ENCODE measurements around the gene STAT5A. TPM values are rescaled to one million over a fixed set of nuclear protein-coding genes. Genes with fewer than 3 reads are reported as not detected.

Gene STAT5A
- total and polyA plus RNA-seq, 12 donors = 8.2 to 28.5 (median 15.3) TPM

DNA sequence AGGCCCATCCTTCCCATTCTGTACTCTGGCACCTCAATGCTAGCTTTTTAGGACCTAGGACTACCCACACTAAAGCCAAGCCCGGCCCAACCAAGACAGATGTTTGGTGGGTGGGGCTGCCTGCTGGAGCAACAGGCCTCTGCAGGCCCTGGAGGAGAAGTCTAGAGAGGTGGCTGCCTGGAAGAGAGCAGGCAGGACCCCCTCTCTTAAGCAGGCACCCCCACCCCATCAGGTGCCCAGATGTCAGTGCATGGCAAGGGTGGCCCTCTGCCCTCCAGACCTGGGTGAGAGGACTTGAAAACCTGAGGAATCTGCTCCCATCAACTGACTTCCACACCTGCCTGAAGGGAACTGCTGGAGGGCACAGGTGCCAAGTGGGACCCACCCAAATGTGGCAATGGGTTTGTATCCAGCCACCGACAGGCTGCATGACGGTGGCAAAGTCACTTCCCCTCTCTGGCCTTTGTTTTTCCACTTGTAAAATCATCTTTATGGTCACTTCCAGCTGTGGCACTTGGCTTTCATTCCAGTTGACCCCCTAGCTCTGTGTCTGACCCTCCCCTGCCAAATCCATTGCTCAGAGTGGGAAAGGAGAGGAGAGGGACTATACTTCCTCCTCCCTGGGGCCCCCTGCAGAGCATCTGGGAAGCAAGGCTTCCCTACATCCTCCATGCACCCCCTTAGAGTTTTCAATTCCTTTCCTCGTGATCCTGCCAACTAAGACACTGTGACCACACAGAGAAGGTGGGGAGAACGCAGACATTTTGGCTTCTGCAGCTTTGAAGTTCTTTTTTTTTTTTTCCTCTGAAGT, 1.7 kb upstream of the STAT5A start:
- Histone ChIP-seq H3K27me3 (no peaks in the 10 kb centered on the region), H3K9me3 (no peaks in the 10 kb centered on the region), H3K4me3 (peak overlapping the region in 9 of 10 donors; percentile 51 to 83 (median 67)), H3K27ac (peak overlapping the region; percentile 78 to 96 (median 90)), H3K4me1 (peaks cover 11 to 51% (median 30%) of the 10 kb centered on the region in 9 donors), H3K36me3 (peaks cover 0 to 13% (median 0%) of the 10 kb centered on the region in 9 donors)
- intact Hi-C loops (cut with DNase I) = loop anchor here in 2 of 10 donors (10.0 kb wide), 1 partner anchor 62 kb away; no protein-coding TSS in a partner anchor
- TF ChIP-seq, protein P1, sequence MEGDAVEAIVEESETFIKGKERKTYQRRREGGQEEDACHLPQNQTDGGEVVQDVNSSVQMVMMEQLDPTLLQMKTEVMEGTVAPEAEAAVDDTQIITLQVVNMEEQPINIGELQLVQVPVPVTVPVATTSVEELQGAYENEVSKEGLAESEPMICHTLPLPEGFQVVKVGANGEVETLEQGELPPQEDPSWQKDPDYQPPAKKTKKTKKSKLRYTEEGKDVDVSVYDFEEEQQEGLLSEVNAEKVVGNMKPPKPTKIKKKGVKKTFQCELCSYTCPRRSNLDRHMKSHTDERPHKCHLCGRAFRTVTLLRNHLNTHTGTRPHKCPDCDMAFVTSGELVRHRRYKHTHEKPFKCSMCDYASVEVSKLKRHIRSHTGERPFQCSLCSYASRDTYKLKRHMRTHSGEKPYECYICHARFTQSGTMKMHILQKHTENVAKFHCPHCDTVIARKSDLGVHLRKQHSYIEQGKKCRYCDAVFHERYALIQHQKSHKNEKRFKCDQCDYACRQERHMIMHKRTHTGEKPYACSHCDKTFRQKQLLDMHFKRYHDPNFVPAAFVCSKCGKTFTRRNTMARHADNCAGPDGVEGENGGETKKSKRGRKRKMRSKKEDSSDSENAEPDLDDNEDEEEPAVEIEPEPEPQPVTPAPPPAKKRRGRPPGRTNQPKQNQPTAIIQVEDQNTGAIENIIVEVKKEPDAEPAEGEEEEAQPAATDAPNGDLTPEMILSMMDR (IDR thresholded peaks at IDR 0.05) = no peak
- peak in 7 of 8 donors; percentile 2 to 34 (median 21) for ATAC-seq
- 52 to 59% methylated on average over 5 of the region's 5 CpGs for WGBS, 2 donors
- peak in 1 of 2 donors; percentile 34 for DNase-seq

DNA sequence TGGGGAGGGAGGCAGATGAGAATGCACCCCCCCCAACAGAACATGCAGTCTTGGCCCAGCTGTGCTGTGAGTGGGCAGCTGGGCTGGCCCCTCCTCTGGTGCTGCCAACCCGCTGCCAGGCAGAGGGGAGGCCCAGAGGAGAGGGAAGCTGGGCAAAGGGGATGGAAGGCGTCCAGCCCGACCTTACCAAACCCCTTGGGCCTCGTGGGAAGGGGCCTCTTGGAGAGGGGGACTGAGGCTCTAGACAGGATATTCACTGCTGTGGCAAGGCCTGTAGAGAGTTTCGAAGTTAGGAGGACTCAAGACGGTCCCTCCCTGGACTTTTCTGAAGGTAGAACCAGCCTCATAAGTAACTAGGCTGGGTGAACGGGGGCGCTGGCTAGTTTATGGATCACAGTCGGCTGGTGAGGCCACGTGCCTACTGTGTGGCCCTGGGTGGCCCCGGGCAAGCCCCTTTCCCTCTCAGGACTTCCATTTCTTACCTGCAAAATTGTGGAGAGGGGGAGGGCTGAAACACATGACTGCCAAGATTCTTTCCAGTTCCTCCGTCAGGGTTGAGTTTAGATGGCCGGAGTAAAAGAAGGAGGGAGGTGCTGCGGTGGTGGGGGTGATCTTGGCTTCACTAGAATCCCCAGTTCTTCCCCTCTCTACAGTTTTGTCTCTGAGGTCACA, 857 bp upstream of the STAT5A start:
- TF ChIP-seq, protein P1 (IDR thresholded peaks at IDR 0.05) = no peak
- H3K36me3 ChIP-seq = peaks cover 0 to 22% (median 0%) of the 10 kb centered on the region in 9 donors
- H3K9me3 ChIP-seq = no peaks in the 10 kb centered on the region
- DNase-seq (peak; percentile 53 to 55), ATAC-seq (peak; percentile 19 to 68 (median 43))
- H3K27me3 ChIP-seq = no peaks in the 10 kb centered on the region
- 23 to 24% methylated on average over 14 of the region's 14 CpGs for WGBS, 2 donors
- intact Hi-C loops (cut with DNase I) = loop anchor here in 2 of 10 donors (10.0 kb wide), 1 partner anchor 63 kb away; no protein-coding TSS in a partner anchor
- H3K4me3 ChIP-seq = peak overlapping the region; percentile 50 to 83 (median 66)
- H3K4me1 ChIP-seq = peaks cover 11 to 57% (median 30%) of the 10 kb centered on the region in 9 donors
- peak overlapping the region; percentile 78 to 96 (median 90) for H3K27ac ChIP-seq

DNA sequence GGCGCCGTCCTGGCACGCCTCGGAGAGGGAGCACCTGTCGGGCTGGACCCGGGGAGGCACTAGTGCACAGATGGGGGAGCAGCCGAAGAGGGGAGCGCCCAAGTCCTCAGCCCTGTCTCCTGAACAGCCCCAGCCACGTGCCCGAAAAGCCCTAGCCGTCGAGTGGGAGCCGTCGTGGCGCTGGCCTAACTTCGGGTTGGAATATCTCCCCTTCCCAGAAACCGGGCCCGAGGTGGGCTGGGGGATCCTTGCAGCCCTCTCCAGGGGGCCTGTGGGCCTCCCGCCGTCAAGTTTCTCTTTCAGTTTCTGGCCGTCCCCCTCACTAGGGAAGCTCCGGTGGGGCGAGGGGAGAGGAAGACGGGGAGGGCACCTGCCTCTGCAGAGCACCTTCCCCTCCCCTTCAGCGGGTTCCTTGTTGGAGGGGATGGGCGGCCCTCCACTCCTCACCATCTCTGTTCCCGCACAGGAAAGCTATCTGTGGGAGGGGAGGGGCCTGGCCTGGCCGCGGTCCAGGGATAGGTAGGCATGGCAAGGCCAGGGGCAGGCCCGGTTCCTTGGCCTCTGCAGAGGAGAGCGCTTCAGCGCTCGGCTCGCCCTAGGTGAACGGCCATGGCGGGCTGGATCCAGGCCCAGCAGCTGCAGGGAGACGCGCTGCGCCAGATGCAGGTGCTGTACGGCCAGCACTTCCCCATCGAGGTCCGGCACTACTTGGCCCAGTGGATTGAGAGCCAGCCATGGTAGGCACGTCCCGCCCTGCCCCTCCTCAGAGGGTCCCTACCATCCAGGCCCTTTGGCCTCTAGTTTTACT, 709 bp downstream of the STAT5A start:
- H3K27me3 ChIP-seq = no peaks in the 10 kb centered on the region
- H3K27ac ChIP-seq = peak overlapping the region; percentile 78 to 96 (median 90)
- peak overlapping the region; percentile 50 to 83 (median 66) for H3K4me3 ChIP-seq
- no peaks in the 10 kb centered on the region for H3K9me3 ChIP-seq
- ATAC-seq = peak in 7 of 8 donors; percentile 3 to 40 (median 15)
- intact Hi-C loops (cut with DNase I) = loop anchor here in 2 of 10 donors (10.0 kb wide), 1 partner anchor 64 kb away; no protein-coding TSS in a partner anchor
- H3K4me1 ChIP-seq = peaks cover 11 to 60% (median 30%) of the 10 kb centered on the region in 9 donors
- TF ChIP-seq, protein P1 (IDR thresholded peaks at IDR 0.05) = no peak
- peak in 1 of 2 donors; percentile 43 for DNase-seq
- WGBS, 2 donors = 44 to 53% methylated on average over 43 to 44 of the region's 44 CpGs
- H3K36me3 ChIP-seq = peaks cover 0 to 37% (median 0%) of the 10 kb centered on the region in 9 donors
